HG03196 (cell line): ENCODE results near the gene DIRAS1.
"Not testable (repeated sequence)": the region's sequence is repeated elsewhere in the genome, so short reads cannot be mapped to it uniquely, and the experiment has no call there.

ENCODE experiments used
- ATAC-seq: cut with Tn5 transposase; IDR thresholded peaks from one replicate; pipeline ENCODE4 v1.9.1; 2021; ENCODE audit not compliant: unreplicated experiment

Gene DIRAS1

GRCh38 chr19:2714102-2714501, 7.1 kb downstream of the DIRAS1 start:
- ATAC-seq, result not testable (repeated sequence)

DNA sequence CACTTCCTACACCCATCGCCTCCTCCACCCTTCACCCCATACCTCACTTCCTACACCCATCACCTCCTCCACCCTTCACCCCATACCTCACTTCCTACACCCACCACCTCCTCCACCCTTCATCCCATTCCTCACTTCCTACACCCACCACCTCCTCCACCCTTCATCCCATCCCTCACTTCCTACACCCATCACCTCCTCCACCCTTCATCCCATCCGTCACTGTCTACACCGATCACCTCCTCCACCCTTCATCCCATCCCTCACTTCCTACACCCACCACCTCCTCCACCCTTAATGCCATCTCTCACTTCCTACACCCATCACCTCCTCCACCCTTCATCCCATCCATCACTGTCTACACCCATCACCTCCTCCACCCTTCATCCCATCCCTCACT, 8.0 kb downstream of the DIRAS1 start:
- ATAC-seq, result not testable (repeated sequence)

DNA sequence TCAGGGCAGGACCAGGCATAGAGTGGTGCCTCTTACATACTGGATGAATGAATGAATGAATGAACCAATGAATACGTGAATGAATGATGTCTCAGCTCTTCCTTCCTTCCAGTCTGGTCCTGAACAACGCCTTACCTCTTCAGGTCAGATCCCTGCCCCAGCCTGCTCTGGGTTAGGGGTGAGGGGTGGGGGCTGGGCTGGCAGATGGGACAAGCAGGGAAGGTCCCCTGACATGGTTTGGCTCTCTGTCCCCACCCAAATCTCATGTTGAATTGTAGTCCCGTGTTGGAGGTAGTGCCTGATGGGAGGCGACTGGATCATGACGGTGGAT, 9.3 kb downstream of the DIRAS1 start:
- ATAC-seq, result no peak

GRCh38 chr19:2711172-2711874, 9.8 kb downstream of the DIRAS1 start:
- no peak for ATAC-seq

DNA sequence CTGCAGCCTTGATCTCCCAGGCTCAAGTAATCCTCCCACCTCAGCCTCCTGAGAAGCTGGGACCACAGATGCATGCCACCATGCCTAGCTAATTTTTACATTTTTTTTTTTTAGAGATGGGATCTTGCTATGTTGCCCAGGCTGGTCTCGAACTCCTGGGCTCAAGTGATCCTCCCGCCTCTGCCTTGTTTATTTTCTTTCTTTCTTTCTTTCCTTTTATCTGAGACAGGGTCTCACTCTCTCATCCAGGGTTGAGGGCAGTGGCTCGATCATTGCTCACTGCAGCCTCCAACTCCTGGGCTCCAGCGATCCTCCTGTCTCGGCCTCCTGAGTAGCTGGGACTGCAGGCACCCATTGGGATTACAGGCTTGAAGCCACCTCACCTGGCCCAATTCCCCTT, 14.9 kb downstream of the DIRAS1 start:
- ATAC-seq, result no peak

DNA sequence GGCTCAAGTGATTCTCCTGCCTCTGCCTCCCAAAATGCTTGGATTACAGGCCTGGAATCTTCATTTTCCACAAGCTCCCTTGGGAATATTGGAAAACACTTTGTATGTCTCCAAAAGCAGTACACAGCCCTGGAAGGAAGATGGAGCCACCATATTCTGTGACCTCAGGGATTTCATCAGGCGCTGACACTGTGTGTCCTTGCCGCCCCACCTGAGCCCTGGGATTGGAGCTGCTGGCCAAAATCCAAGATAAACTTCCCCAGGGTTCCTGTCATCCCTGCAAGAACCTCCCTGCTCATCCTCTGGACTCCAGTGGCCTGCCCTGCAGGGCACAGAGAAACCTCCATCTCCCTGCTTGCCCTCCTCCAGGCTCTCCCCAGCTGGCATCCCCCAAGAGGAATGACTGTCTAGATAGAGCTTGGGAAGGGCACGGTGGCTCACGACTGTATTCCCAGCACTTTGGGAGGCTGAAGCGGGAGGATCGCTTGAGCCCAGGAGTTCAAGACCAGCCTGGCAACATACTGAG, 17.4 kb downstream of the DIRAS1 start:
- ATAC-seq, result no peak

GRCh38 chr19:2703077-2703437, 18.1 kb downstream of the DIRAS1 start:
- no peak for ATAC-seq

DNA sequence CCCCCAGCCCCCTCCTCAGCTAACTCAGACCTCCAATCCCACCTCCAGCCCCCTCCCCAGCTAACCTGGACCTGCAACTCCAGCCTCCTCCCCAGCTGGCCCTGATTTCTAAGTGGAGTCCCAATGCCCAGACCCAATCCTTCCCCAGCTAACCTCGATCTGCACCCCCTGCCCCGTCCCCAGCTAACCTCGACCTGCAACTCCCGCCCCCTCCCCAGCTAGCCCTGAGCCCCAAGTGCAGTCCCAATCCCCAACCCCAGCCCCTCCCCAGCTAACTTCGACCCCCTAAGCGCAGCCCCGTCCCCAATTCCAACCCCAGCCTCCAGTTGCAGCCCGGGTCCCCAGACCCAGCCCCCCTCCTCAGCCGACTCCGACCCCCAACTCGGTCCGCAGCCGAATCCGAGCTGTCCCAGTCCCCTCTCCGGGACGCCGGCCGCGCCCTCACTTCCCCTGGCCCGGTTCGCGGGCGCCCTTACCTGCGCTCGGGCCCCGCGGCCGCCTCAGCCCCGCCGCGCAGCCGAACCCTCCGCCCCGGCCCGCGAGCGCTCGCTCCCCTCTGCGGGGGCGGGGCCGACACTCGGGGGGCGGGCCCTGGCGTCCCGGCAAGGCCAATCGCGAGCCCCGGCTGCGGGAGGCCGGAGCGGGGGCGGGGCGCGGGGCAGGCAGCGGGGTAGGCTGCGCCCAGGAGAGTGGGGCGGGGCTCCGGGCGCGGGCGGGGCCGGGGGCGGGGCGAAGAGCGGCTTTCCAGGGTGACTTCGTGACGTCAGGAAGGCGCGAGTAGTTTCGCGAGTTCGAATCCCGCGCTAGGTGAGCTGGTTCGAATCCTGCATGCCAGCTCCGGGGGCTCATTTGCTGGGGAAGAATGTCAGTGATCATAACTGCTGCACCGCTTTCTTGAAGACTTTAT, 18.7 kb downstream of the DIRAS1 start, which contains the start of gene GNG7:
TSS of gene GNG7 (minus strand) at position 525 of the 907 bp plus-strand sequence. CDS start 182,006 bp downstream, outside the sequence.
- ATAC-seq, result peak; percentile 64

- no peak for ATAC-seq
Measured at GRCh38 chr19:2701361-2702169, 19.6 kb downstream of the DIRAS1 start.

- ATAC-seq, result no peak
Measured at GRCh38 chr19:2700660-2701360, 20.4 kb downstream of the DIRAS1 start.

DNA sequence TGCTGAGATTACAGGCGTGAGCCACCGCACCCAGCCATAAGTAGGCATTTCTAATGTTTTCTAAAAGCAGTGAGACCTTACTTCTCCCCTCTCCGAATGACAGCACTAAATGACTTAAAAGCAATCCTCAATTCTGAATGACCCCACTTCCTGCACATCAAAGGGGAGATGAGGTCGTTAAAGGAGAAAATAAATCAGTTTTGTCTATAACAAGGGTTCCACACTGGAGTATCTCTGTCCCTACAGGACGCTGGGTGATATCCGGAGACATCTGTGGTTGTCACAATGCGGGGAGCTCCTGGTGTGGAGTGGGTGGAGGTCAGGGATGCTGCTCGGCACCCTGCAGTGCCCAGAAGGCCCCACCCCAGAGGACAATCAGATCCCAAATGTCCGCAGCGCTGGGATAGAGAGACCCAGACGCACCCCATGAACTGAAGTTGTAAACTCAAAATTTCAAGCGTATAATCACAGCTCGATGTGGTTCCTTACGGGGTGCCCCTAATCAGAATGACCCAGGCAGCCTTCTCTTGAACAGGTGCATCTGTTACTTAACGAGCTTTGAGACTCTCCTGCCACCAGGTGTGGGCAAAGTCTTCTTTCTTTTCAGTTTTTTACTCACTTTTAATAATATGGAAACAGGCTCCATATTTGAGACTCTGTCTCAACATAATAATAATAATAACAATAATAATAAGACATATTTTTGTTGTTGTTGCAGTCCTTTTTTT, 21.6 kb downstream of the DIRAS1 start:
- ATAC-seq, result no peak

DNA sequence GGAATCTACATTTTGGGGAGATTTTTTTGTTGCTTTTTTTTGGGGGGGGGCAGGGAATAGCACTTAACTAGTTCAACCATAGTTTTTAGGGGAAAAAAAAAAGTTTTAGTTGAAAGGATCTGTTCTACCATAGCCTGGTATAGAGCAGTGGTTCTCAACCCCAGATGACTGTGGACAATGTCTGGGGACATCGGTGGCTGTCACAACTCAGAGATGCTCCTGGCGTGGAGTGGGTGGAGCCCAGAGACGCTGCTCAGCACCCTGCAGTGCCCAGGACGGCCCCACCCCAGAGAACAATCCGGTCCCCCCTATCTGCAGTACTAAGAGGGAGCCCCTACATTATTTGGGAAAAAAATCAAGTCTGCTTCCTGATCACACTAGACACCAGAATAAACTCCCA, 27.0 kb downstream of the DIRAS1 start:
- no peak for ATAC-seq

- no peak for ATAC-seq
Measured at GRCh38 chr19:2693492-2694160, 27.5 kb downstream of the DIRAS1 start.

GRCh38 chr19:2691951-2692350, 29.2 kb downstream of the DIRAS1 start:
- no peak for ATAC-seq

GRCh38 chr19:2690856-2691255, 30.3 kb downstream of the DIRAS1 start:
- no peak for ATAC-seq

DNA sequence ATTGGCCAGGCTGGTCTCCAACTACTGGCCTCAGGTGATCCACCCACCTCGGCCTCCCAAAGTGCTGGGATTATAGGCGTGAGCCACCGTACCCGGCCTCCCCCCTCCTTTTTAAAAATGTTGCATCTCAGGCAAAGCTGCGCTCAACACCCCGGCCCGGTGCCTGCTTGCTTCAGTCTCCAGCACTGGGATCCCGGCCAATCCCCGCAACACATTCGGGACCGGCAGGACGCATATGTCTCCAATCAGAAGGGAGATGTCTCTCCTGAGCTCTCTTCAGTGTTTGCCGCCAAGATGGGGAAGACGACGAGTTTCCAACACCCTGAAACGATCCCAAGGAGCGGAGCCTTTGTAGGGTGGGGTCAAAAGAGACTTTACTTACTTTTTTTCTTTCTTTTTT, 34.8 kb downstream of the DIRAS1 start:
- ATAC-seq, result no peak

DNA sequence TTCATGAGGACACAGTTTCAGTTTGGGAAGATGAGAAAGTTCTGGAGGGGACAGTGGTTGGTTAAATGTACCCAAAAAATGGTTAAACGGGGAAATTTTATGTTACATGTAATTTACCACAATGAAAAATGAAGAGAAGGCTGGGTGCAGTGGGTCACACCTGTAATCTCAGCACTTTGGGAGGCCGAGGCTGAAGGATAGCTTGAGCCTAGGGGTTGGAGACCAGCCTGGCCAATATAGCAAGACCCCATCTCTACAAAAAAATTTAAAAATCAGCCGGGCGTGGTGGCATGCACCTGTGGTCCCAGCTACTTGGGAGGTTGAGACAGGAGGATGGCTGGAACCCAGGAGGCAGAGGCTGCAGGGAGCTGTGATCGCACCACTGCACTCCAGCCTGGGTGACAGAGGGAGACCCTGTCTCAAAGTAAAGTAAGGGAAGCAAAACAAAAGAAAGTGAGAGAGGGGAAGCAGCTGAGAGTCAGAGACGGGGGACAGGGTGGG, 35.9 kb downstream of the DIRAS1 start:
- ATAC-seq, result no peak

DNA sequence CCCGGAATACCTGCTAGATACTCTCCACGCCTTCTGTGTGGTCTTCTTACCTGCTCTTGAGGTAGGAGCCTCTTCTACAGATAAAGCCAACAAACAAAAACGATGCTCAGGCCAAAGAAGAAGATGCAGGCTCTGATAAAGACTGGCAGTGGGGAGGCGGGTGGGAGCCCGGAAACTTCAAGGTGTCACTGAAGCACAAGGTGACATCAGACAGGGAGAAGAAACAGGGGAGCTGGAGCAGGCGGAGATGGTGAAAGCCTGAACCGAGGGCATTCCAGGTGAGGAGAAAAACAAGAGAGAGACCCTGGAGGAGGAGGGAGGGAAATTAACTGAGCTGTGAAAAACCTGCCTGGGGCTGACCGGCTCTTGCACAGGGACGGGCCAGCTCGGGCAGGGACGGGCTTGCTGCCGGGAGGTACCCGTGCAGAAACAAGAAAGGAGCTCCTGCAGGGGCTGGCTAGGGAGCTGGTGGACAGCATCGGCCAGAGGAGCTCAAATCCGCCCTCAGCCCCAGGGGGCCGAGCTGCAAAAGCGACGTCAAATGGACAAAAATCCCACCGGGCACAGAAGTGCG, 37.7 kb downstream of the DIRAS1 start:
- no peak for ATAC-seq

DNA sequence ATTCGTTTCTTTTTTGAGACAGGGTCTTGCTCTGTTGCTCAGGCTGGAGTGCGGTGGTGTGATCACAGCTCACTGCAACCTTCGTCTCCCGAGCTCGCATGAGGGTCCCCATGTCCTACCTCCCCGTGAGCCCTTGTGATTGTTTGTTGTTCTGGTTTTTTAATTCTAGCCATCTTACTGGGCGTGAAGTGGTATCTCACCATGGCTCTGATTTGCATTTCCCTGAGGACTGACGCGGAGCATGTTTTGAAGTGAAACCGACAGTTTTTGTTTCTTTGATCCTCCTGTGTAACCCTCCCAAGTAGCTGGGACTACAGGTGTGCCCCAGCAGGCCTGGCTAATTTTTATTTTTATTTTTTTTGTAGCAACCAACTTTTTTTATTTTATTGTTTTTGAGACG, 40.4 kb downstream of the DIRAS1 start:
- ATAC-seq, result no peak
